SH-SY5Y (cell line): Measurements from ENCODE around the gene ADAM22.

Source experiments
- GATA2 ChIP-seq: IDR thresholded peaks from 2 replicates; pipeline ENCODE4 v1.6.1; 2011; ENCODE audit warnings: mild to moderate bottlenecking, low read depth, low read length
- GATA3 ChIP-seq: IDR thresholded peaks from 2 replicates; pipeline ENCODE4 v1.6.1; 2011; ENCODE audit warnings: low read depth, mild to moderate bottlenecking, low read length, moderate library complexity

Gene ADAM22

GRCh38 chr7:87944547-87944946 lies 10.5 kb downstream of the ADAM22 start:
- TF ChIP-seq GATA3: no peak

- TF ChIP-seq GATA2 (no peak), GATA3 (no peak)
Observed at GRCh38 chr7:87948371-87948770, 14.3 kb downstream of the ADAM22 start.

- no peak for TF ChIP-seq GATA2
- TF ChIP-seq GATA3: no peak
Observed at GRCh38 chr7:87959336-87959735, 25.3 kb downstream of the ADAM22 start.

GRCh38 chr7:87960239-87960638 lies 26.2 kb downstream of the ADAM22 start:
- no peak for TF ChIP-seq GATA2
- TF ChIP-seq GATA3: no peak

- TF ChIP-seq GATA3: no peak
- no peak for TF ChIP-seq GATA2
Observed at GRCh38 chr7:87961754-87962153, 27.7 kb downstream of the ADAM22 start.

- TF ChIP-seq GATA2 (no peak), GATA3 (no peak; the same call in 1 of the 2 replicates)
Observed at GRCh38 chr7:87966271-87966670, 32.2 kb downstream of the ADAM22 start.

GRCh38 chr7:87968021-87968420 lies 34.0 kb downstream of the ADAM22 start:
- TF ChIP-seq GATA2 (no peak), GATA3 (no peak)

- TF ChIP-seq GATA3 (no peak), GATA2 (no peak)
Observed at GRCh38 chr7:87982116-87982515, 48.1 kb downstream of the ADAM22 start.

- TF ChIP-seq GATA3 (no peak), GATA2 (no peak)
Observed at GRCh38 chr7:87984088-87984487, 50.0 kb downstream of the ADAM22 start.

GRCh38 chr7:87993269-87993668 lies 59.2 kb downstream of the ADAM22 start:
- TF ChIP-seq GATA3 (no peak), GATA2 (no peak)

GRCh38 chr7:87999261-87999660 lies 65.2 kb downstream of the ADAM22 start:
- no peak for TF ChIP-seq GATA2
- TF ChIP-seq GATA3: no peak

GRCh38 chr7:88001744-88002530 lies 67.9 kb downstream of the ADAM22 start:
- TF ChIP-seq GATA2 (no peak), GATA3 (no peak)

GRCh38 chr7:88002617-88003016 lies 68.6 kb downstream of the ADAM22 start:
- TF ChIP-seq GATA3: no peak
- TF ChIP-seq GATA2: no peak

GRCh38 chr7:88003581-88003980 lies 69.5 kb downstream of the ADAM22 start:
- TF ChIP-seq GATA2: no peak
- TF ChIP-seq GATA3: no peak

- TF ChIP-seq GATA2 (no peak), GATA3 (no peak)
Observed at GRCh38 chr7:88005191-88005590, 71.1 kb downstream of the ADAM22 start.
